Vagina (tissue), 2 donors: ENCODE data around the gene HSD17B13. TPM values are rescaled to one million over a fixed set of nuclear protein-coding genes. Genes with fewer than 3 reads are reported as not detected.
"Not testable (repeated sequence)": the region's sequence is repeated elsewhere in the genome, so short reads cannot be mapped to it uniquely, and the experiment has no call there.

Source experiments
- DNase-seq, 2 donors: peaks; one replicate each; pipeline ENCODE4 v3.0.0-alpha.2; 2017; ENCODE audit errors: extremely low spot score in 2 of 2
- H3K27ac ChIP-seq: fragments of 200-600 bp; sonication (generic); one replicate; pipeline ENCODE4 v1.5.1; 2019
- H3K27me3 ChIP-seq: fragments of 200-600 bp; sonication (generic); one replicate; pipeline ENCODE4 v1.5.1; 2019
- H3K36me3 ChIP-seq, 2 donors: fragments of 200-600 bp; sonication (generic); one replicate each; pipeline ENCODE4 v1.5.1; 2017 to 2019
- H3K4me1 ChIP-seq: fragments of 200-600 bp; sonication (generic); one replicate; pipeline ENCODE4 v1.5.1; 2019
- H3K4me3 ChIP-seq, 2 donors: fragments of 200-600 bp; sonication (generic); 1 replicate in 1 of 2; 2 replicates in 1 of 2; pipeline ENCODE4 v1.5.1; 2016 to 2019
- H3K9me3 ChIP-seq: fragments of 200-600 bp; sonication (generic); one replicate; pipeline ENCODE4 v1.5.1; 2019
- POLR2A ChIP-seq, 2 donors: fragments of 450-650 bp; IDR thresholded peaks; one replicate each; pipeline ENCODE4 v1.6.1; 2017; ENCODE audit warnings: antibody characterized with exemption in 2 of 2, mild to moderate bottlenecking in 2 of 2, moderate library complexity in 2 of 2
- POLR2AphosphoS5 ChIP-seq, 2 donors: sonication (generic); formaldehyde crosslinking; IDR thresholded peaks; one replicate each; pipeline ENCODE4 v1.9.0; 2017; ENCODE audit warnings: antibody characterized with exemption in 2 of 2, mild to moderate bottlenecking in 2 of 2, low read depth in 1 of 2; ENCODE audit not compliant: insufficient read depth in 1 of 2
- intact Hi-C: fragments of 100-400 bp; cut with DNase I; formaldehyde crosslinking; loops from one replicate; pipeline ENCODE4 v1.15.1; 2023
- total RNA-seq: library from RNA; depleted of rRNA; stranded (reverse); fragments of >200 nt; gene quantifications from one replicate; pipeline ENCODE4 v1.2.3, GENCODE V29; 2016
- TF ChIP-seq, protein P1 (sequence below), 3 experiments: fragments of 450-650 bp in 2 of 3; fragments of 200-600 bp in 1 of 3; sonication (generic) in 1 of 3; IDR thresholded peaks; one replicate each; pipeline ENCODE4 v1.5.1; 2017 to 2019; ENCODE audit warnings: antibody characterized with exemption in 3 of 3, mild to moderate bottlenecking in 2 of 3, moderate library complexity in 2 of 3

The HSD17B13 gene
- total RNA-seq, 1 donor from 2014 or later, result 23.8 TPM

GRCh38 chr4:87298362-87298761 lies 24.3 kb downstream of the HSD17B13 start:
- Histone ChIP-seq H3K27me3 (no peaks in the 10 kb centered on the region), H3K27ac (no peak overlapping the region), H3K4me3 (no peak overlapping the region), H3K9me3 (no peaks in the 10 kb centered on the region), H3K4me1 (peaks cover 17% of the 10 kb centered on the region), H3K36me3 (no peaks in the 10 kb centered on the region)
- intact Hi-C loops, result no loop called here
- no peak for DNase-seq
- no peak for TF ChIP-seq POLR2A (IDR thresholded peaks at IDR 0.05)
- TF ChIP-seq, protein P1, sequence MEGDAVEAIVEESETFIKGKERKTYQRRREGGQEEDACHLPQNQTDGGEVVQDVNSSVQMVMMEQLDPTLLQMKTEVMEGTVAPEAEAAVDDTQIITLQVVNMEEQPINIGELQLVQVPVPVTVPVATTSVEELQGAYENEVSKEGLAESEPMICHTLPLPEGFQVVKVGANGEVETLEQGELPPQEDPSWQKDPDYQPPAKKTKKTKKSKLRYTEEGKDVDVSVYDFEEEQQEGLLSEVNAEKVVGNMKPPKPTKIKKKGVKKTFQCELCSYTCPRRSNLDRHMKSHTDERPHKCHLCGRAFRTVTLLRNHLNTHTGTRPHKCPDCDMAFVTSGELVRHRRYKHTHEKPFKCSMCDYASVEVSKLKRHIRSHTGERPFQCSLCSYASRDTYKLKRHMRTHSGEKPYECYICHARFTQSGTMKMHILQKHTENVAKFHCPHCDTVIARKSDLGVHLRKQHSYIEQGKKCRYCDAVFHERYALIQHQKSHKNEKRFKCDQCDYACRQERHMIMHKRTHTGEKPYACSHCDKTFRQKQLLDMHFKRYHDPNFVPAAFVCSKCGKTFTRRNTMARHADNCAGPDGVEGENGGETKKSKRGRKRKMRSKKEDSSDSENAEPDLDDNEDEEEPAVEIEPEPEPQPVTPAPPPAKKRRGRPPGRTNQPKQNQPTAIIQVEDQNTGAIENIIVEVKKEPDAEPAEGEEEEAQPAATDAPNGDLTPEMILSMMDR (IDR thresholded peaks at IDR 0.05), result no peak
- peak in 1 of 2 donors; percentile 71 for TF ChIP-seq POLR2AphosphoS5 (IDR thresholded peaks at IDR 0.05; ENCODE audit: insufficient read depth in 1 of 2, low read depth in 1 of 2)

GRCh38 chr4:87294911-87295310 lies 27.8 kb downstream of the HSD17B13 start:
- H3K27me3 ChIP-seq, DNase-seq, H3K4me3 ChIP-seq, intact Hi-C loops, H3K27ac ChIP-seq, H3K9me3 ChIP-seq, H3K36me3 ChIP-seq: not testable (repeated sequence)
- peaks cover 13% of the 10 kb centered on the region for H3K4me1 ChIP-seq

DNA sequence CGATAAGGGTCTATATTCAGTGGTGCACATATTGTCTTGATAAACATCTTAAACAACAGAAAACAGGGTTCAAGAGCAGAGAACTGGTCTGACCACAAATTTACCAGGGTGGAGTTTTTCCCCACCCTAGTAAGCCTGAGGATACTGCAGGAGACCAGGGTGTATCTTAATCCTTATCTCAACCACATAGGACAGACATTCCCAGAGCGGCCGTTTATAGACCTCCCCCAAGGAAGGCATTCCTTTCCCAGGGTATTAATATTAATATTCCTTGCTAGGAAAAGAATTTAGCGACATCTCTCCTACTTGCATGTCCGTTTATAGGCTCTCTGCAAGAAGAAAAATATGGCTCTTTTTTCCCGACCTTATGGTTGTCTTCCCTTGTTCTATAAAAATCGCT lies 28.8 kb downstream of the HSD17B13 start:
- H3K4me3 ChIP-seq, H3K36me3 ChIP-seq, H3K27ac ChIP-seq, H3K9me3 ChIP-seq, H3K4me1 ChIP-seq, intact Hi-C loops, DNase-seq, H3K27me3 ChIP-seq: not testable (repeated sequence)

DNA sequence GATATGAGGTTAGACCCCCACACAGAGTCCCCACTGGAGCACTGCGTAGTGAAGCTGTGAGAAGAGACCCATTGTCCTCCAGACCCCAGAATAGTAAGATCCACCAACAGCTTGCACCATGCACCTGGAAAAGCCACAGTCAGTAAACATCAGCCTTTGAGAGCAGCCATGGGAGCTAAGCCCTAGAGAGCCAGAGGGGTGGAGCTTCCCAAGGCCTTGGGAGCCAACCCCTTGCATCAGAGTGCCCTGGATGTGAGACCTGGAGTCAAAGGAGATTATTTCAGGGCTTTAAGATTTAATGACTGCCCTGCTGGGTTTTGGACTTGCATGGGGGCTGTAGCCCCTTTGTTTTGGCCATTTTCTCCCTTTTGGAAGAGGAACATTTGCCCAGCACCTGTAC lies 35.7 kb downstream of the HSD17B13 start:
- DNase-seq, result no peak
- Histone ChIP-seq H3K27me3 (no peaks in the 10 kb centered on the region), H3K9me3 (no peaks in the 10 kb centered on the region), H3K4me1 (no peaks in the 10 kb centered on the region), H3K27ac (no peak overlapping the region), H3K36me3 (no peaks in the 10 kb centered on the region), H3K4me3 (no peak overlapping the region)
- TF ChIP-seq POLR2AphosphoS5 (IDR thresholded peaks at IDR 0.05; ENCODE audit: insufficient read depth in 1 of 2, low read depth in 1 of 2) (no peak), POLR2A (IDR thresholded peaks at IDR 0.05) (no peak)
- TF ChIP-seq, protein P1 (IDR thresholded peaks at IDR 0.05), result no peak
- intact Hi-C loops, result no loop called here

DNA sequence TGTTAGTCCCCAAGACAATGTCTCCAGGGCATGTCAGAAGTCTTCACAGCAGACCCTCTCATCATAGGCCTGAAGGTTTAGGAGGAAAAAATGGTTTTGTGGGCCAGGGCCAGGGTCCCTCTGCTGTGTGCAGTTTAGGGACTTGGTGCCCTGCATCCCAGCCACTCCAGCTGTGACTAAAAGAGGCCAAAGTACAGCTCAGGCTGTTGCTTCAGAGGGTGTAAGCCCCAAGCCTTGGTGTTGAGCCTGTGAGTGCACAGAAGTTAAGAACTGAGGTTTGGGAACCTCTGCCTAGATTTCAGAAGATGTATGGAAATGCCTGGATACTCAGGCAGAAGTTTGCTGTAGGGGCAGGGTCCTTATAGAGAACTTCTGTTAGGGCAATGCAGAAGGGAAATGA lies 38.4 kb downstream of the HSD17B13 start:
- H3K4me1 ChIP-seq, H3K27ac ChIP-seq, H3K36me3 ChIP-seq, H3K4me3 ChIP-seq, H3K27me3 ChIP-seq, H3K9me3 ChIP-seq, intact Hi-C loops, DNase-seq: not testable (repeated sequence)

DNA sequence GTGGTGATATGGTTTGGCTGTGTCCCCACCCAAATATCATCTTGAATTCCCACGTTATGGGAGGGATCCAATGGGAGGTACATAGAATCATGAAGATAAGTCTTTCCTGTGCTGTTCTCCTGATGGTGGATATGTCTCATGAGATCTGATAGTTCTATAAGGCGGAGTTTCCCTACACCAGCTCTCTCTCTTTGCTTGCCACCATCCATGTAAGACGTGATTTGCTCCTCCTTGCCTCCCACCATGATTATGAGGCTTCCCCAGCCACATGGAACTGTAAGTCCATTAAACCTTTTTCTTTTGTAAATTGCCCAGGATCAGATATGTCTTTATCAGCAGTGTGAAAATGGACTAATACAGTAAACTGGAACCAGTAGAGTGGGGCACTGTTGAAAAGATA lies 39.5 kb downstream of the HSD17B13 start:
- H3K27ac ChIP-seq, result no peak overlapping the region
- H3K9me3 ChIP-seq, result no peaks in the 10 kb centered on the region
- H3K27me3 ChIP-seq, result no peaks in the 10 kb centered on the region
- no peaks in the 10 kb centered on the region for H3K4me1 ChIP-seq
- no peaks in the 10 kb centered on the region for H3K36me3 ChIP-seq
- no peak overlapping the region for H3K4me3 ChIP-seq
- no peak for DNase-seq
- intact Hi-C loops, result no loop called here
- TF ChIP-seq POLR2A (IDR thresholded peaks at IDR 0.05) (no peak), POLR2AphosphoS5 (IDR thresholded peaks at IDR 0.05; ENCODE audit: insufficient read depth in 1 of 2, low read depth in 1 of 2) (no peak)
- TF ChIP-seq, protein P1 (IDR thresholded peaks at IDR 0.05), result no peak

DNA sequence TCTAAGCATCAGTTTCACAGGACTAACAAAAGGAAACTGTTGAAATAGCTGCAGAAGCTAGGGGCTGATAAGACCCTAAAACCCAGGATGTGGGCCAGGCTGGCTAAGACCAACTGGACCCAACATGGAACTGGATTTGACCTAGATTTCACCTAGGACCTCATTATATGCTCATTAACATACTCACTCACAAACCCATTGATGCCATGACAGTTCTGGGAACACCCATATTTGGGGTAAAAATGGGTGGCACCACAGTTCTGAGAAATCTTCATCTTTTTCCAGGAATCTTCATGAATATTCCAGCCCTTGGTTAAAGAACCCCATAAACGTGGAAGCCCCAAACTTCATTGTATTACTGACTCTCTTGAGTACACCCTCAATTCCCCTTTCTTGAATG lies 41.1 kb downstream of the HSD17B13 start:
- DNase-seq, result no peak
- no peak for TF ChIP-seq POLR2A (IDR thresholded peaks at IDR 0.05)
- no peak for TF ChIP-seq POLR2AphosphoS5 (IDR thresholded peaks at IDR 0.05; ENCODE audit: insufficient read depth in 1 of 2, low read depth in 1 of 2)
- TF ChIP-seq, protein P1 (IDR thresholded peaks at IDR 0.05), result no peak
- H3K36me3 ChIP-seq, result no peaks in the 10 kb centered on the region
- no peaks in the 10 kb centered on the region for H3K9me3 ChIP-seq
- H3K27ac ChIP-seq, result no peak overlapping the region
- no peak overlapping the region for H3K4me3 ChIP-seq
- no peaks in the 10 kb centered on the region for H3K27me3 ChIP-seq
- intact Hi-C loops, result no loop called here
- H3K4me1 ChIP-seq, result no peaks in the 10 kb centered on the region
